ENCODE measurements around the gene SLC30A2.

SLC30A2 gene

DNA sequence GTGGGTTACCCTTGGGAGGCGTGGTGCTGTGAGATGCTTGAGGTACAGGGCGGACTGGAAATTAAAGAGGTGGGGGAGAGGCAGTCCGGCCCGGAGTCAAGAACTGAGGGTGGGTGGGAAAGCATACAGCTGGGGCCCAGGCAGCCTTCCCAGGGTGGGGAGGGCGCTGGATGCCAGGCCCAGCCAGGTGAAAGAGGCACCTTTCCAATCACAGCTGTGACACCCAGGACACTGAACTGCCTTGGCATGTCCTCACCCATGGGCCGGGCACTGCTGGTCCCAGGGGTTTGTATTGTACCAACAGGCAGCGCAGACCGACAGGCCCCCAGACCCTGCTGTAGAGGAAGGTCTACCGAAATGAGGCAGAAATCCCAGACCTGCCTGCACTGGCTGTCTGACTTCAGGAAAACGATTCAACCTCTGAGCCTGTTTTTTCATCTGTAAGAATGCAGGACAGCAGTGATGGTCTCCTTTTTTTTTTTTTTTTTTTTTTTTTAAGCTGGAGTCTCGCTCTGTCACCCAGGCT is 9.1 kb downstream of the SLC30A2 start:
- no peak for DNase-seq (ENCODE audit: low spot score)
- ChIA-PET CTCF (interaction anchor here (0.6 to 1.4 kb wide), 12 partner anchors 8 to 381 kb away, joined by 3 to 16 read pairs (median 5); no protein-coding TSS in a partner anchor), POLR2A (ENCODE audit: low non-redundant PET) (interaction anchor here (0.7 kb wide), 1 partner anchor 108 kb away, joined by 3 read pairs; no protein-coding TSS in a partner anchor)
- TF ChIP-seq, protein P1, sequence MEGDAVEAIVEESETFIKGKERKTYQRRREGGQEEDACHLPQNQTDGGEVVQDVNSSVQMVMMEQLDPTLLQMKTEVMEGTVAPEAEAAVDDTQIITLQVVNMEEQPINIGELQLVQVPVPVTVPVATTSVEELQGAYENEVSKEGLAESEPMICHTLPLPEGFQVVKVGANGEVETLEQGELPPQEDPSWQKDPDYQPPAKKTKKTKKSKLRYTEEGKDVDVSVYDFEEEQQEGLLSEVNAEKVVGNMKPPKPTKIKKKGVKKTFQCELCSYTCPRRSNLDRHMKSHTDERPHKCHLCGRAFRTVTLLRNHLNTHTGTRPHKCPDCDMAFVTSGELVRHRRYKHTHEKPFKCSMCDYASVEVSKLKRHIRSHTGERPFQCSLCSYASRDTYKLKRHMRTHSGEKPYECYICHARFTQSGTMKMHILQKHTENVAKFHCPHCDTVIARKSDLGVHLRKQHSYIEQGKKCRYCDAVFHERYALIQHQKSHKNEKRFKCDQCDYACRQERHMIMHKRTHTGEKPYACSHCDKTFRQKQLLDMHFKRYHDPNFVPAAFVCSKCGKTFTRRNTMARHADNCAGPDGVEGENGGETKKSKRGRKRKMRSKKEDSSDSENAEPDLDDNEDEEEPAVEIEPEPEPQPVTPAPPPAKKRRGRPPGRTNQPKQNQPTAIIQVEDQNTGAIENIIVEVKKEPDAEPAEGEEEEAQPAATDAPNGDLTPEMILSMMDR (conservative IDR thresholded peaks at IDR 0.05; ENCODE audit: low read depth): no peak
- no peak overlapping the region; the same call in 1 of the 2 replicates for H3K27ac ChIP-seq

DNA sequence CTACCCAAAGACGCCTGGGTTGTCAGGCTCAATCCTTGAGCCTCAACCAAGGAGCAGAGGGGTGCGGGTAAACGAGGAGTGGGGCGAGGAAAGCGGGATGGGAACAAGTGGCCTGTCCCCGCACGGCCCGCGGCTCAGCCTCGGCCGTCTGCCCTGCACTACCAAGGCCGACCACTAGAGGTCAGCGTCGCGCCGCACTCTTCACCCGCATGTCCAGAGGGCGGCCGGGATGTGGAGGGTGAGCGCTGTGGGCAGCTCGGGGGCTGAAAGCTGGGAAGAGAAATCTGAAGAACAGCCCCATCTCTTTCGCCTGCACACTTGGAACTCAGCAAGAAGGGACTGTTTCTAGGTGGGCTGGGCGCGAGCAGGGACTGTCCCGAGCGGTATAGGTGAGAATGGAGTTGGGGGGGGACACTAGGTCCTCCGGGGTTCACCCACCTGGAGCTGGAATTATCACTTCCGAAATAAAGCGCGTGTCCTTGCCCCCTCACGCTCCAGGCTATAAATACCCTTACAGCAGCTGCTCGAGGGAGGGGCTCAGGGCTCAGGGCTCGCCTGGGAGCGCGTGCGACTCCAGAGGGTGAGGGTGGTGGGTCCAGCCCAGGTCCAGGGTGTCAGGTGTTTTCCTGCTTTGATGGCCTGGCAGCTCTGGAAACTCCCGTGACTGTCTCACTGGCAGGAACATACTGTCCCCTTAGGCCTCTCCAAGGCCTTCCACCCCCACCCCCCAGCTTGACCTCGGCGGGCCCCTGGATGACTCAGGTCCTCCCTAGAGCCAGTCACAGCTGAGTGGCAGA is 9.8 kb downstream of the SLC30A2 start:
- POLR2A ChIA-PET (ENCODE audit: low non-redundant PET): interaction anchor here (0.7 kb wide), 1 partner anchor 109 kb away, joined by 3 read pairs; no protein-coding TSS in a partner anchor
- TF ChIP-seq, protein P1 (conservative IDR thresholded peaks at IDR 0.05; ENCODE audit: low read depth): peak; percentile 97

GRCh38 chr1:26035203-26035958 is 10.5 kb downstream of the SLC30A2 start:
- H3K27ac ChIP-seq: peak overlapping the region; percentile 74
- CTCF ChIA-PET: interaction anchor here (0.6 to 1.6 kb wide), 11 partner anchors 9 to 410 kb away, joined by 3 to 16 read pairs (median 3); partner anchors contain the start of gene ZNF593
- peak; percentile 97 for DNase-seq (ENCODE audit: low spot score)
- POLR2A ChIA-PET (ENCODE audit: low non-redundant PET): interaction anchor here (0.8 kb wide), 1 partner anchor 11 kb away, joined by 4 read pairs; no protein-coding TSS in a partner anchor
- TF ChIP-seq, protein P1 (conservative IDR thresholded peaks at IDR 0.05; ENCODE audit: low read depth): no peak; the same call in 1 of the 2 replicates

More for the DNA sequence above, 9.8 kb downstream of the SLC30A2 start:
- H3K27ac ChIP-seq: peak overlapping the region; percentile 74
- CTCF ChIA-PET: interaction anchor here (0.5 to 1.4 kb wide), 17 partner anchors 8 to 381 kb away, joined by 3 to 16 read pairs (median 4); no protein-coding TSS in a partner anchor
- peak; percentile 82 for DNase-seq (ENCODE audit: low spot score)

- ChIA-PET POLR2A (ENCODE audit: low non-redundant PET) (interaction anchor here (0.8 kb wide), 1 partner anchor 10 kb away, joined by 4 read pairs; no protein-coding TSS in a partner anchor), CTCF (interaction anchor here (0.6 to 1.6 kb wide), 6 partner anchors 9 to 410 kb away, joined by 3 to 6 read pairs (median 3); partner anchors contain the start of gene ZNF593)
- TF ChIP-seq, protein P1 (conservative IDR thresholded peaks at IDR 0.05; ENCODE audit: low read depth): no peak
- H3K27ac ChIP-seq: peak overlapping the region; percentile 74
- DNase-seq (ENCODE audit: low spot score): no peak
Observed at GRCh38 chr1:26034504-26035202, 11.3 kb downstream of the SLC30A2 start.

DNA sequence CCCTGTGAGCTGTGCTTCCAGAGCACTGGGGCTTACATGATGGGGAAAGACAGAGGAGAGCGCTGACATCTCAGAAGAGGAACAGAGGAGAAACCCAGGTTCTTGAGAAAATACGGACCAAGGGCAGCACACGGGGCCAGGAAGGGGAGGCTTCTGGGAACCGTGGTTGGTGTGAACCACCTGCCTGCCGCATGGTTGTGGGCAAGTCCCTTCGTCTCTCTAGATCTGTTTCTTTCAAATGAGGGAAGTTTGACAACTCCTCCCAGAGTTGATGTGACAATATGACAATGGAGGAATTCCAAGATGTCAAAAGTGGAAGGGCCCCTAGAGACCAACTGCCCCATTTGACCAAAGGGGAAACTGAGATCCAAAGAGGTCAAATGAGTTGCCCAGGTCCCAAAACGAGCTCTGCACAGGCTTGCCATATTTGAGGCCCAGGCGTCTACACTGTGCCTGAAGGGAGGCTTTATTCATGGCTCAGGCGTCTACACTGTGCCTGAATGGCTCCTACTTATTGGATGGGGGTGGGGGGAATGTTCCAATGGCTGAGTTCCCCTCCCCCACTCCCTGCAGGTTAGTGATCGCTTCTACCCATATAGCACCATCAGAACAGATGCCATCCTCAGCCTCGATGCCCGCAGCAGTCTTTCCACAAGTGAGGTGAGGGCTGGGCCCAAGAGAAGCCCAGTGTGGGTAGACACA is 13.1 kb downstream of the SLC30A2 start:
- TF ChIP-seq, protein P1 (conservative IDR thresholded peaks at IDR 0.05; ENCODE audit: low read depth): no peak
- H3K27ac ChIP-seq: no peak overlapping the region
- no peak for DNase-seq (ENCODE audit: low spot score)
- CTCF ChIA-PET: interaction anchor here (0.5 kb wide), 1 partner anchor 208 kb away, joined by 3 read pairs; no protein-coding TSS in a partner anchor
- POLR2A ChIA-PET (ENCODE audit: low non-redundant PET): no interaction called here

Measured in RWPE1 (cell line).